Activated CD4-positive, alpha-beta T cell treated with anti-CD3 and anti-CD28 coated beads, Interleukin-2, Interleukin-4, amounts not matched to agents 100 ng/mL and 50 ng/mL, durations not matched to agents 16 hours and 8 hours (primary cell): ENCODE results near the gene UBE2E3.

Experiments used
- DNase-seq: peaks from one replicate; pipeline ENCODE4 v3.0.0-alpha.2; 2020; ENCODE audit warnings: low spot score

The UBE2E3 gene

DNA sequence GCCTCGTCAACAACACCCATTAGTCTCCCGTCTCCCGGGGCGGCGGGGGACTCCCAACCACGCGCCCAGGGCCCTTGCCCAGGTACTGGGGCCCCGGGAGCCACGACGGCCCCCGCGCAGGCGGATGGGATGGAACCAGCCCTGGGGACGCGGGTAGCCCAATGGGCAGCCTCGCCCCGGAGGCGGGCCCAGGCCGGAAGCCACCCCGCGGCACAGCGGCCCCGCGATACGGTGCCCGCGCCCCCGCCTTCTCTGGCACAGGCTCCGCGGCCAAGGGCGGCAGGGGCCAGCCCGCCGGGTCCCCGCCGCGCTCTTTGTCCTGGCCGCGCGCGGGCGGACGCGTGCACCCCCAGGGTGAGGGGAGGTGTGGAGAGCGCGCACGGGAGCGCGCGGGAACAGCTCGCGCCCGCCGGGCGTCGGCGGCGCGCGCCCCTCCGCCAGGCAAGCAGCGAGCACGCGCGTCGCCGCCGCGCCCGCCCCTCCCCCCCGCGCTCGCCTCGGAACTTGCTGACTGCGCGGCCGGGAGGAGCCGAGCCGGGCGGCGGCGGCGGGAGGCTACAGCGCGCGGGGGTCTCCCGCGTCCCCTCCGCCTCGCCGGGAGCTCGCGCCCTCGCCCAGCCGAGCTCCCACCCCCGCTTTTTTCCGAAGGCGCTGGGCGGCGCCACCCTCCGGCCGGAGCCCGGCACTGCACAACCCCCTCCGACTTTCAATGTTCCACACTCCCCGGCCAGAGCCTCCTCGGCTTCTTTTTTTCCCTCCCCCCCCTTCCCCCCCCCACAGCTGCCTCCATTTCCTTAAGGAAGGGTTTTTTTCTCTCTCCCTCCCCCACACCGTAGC lies at the start of gene UBE2E3:
UBE2E3 (plus strand) TSS at position 500 of the 837 bp plus-strand sequence. CDS start 1,438 bp downstream, outside the sequence.
- peak; percentile 76 for DNase-seq

DNA sequence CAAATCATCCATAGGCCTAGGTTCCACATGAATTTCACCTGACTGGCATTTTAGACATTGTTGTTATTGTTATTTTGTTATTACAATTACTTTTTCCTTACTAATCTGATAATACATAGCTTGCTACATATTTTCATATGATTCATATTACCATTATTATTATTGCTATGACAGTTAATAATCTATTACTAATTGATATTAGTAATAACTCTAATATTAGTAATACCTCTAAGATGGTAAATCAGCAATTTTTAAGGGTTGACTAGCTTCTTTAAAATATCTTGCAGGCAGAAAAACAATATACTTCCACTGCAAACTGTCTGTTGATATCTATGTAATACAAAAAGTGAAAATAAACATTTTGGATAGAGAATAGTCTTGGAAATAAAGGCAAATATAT lies 48.6 kb upstream of the UBE2E3 start:
- no peak for DNase-seq

DNA sequence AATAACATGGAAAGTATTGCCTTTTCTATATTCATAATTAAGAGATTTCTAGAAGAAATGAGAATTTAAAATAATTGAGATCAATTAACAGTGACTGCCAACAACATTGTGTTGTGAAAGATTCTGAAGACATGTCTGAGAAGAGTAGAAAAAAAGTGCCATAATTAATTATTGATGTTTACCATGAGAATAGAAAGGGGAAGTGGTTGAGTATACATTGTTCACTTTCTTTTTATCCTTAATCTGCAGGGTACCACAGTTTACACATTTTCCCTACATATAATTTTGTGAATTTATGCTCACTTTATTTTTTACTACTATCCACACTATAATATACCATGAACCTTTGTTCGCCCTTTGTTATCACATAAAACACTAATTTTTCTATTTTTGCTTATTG lies 47.1 kb upstream of the UBE2E3 start:
- no peak for DNase-seq

DNA sequence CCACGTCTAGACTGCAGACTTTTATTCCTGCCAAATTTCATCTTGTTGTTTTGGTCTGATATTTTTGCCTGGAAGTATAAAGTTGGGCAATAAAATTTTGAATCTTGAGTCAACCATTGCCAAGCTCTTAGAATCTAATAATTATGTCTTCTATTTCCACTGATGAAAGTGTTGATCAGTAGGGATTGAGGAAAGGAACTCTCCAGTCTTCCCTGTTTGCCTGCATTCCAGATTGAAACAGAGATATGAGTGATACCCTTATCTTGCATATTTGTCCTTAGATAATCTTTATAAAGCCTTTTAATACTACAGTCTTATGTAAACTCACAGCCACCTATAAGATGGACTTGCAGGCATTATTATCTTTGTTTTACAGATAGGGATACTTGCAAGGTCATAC lies 45.5 kb upstream of the UBE2E3 start:
- no peak for DNase-seq

DNA sequence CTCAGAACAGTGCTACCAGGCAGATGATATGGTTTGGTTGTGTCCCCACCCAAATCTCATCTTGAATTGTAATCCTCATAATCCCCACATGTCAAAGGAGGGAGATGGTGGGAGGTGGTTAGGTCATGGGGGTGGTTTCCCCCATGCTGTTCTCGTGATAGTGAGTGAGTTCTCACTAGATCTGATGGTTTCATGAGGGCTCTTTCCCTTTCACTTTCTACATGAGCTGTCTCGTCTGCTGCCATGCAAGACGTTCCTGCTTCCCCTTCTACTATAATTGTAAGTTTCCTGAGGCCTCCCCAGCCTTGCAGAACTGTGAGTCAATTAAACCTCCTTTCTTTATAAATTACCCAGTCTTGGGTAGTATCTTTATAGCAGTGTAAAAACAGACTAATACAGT lies 42.9 kb upstream of the UBE2E3 start:
- peak; percentile 28 for DNase-seq

DNA sequence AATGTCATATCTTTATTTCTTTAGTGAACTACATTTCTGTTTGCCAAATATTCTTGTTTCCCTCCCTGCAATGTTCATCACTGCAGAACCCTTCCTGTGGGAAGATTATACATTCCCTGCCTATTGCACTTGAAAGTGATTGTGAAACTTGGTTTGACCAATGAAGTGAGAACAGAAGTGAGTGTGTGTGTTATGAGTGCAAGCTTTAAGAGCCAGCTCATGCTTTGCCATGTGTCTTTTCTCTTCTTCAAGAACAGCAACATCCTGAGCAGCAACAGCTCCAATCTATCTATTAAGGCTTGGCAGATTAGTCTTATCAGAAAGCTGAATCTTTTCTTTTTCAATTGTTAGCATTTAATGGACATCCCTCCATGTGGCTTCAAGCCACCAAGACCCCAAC lies 42.0 kb upstream of the UBE2E3 start:
- peak; percentile 1 for DNase-seq

DNA sequence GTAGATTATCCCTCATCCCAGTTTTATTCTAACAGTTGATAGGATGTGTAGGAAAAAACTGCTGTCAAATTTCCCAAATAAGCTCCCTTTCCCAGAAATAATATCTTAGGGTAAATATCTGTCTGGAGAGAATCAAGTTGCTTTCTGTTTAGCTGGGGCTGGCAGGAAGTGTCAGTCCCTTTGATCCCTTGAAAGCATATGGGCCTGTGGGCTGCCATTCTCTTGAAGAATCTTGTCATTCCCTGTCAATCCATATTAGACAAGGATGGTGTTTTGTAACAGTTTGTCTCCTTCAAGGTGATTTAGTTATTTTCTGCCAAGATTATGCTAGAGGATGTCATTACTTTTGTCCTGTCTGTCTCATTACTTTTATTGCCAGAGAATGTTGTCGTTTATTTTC lies 37.1 kb upstream of the UBE2E3 start:
- no peak for DNase-seq

DNA sequence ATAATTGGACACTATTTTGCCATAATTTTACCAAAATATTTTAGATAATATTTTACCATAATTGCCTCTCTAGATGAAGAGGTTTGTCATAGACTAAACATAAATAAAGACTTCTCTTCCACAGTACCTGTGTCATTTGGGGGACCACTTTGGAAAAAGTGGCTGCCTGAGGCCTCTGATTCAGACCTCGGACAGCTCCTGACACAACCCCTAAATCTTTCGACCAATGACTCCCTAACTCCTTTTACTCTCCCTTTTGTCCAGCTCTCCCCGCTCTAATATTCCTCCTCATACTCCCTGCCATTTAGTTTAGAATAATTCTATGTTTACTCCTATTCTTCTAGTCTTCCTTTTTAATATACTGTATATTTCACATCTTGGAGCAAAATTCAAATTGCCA lies 36.0 kb upstream of the UBE2E3 start:
- DNase-seq = no peak

DNA sequence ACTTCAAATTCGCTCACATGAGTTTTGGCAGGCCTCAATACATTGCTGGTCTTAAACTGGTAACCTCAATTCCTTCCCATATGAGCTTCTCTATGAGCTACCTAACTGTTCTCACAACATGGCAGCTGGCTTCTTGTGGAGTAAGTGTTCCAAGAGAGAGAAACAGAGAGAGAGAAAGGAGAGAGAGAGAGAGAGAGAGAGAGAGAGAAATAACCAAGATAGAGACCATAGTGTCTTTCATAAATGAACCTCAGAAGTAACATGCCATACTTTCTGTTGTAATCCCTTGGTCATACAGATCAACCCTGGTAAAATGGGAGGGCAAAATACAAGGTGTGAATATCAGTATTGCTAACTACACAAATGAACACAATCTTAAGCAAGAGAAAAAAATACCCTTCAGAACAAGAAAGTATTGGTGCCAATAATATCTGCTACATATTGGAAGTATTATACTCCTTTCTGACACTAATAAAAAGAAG lies 33.2 kb upstream of the UBE2E3 start:
- no peak for DNase-seq

DNA sequence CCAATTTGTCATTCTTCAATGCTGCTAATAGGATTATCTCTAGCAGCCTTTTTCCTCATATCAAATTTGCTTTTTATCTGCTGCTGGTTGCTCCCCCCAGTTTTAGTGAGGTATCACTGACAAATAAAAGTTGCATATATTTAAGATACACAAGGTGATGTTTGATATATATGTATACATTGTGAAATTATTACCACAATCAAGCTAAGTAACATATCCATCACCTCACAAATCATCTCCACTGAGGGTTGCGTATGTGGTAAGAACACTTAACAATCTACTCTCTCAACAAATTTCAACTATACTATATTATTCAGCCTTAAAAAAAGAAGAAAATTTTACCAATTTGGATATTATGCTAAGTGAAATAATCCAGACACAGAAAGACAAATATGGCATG lies 30.5 kb upstream of the UBE2E3 start:
- DNase-seq = no peak

DNA sequence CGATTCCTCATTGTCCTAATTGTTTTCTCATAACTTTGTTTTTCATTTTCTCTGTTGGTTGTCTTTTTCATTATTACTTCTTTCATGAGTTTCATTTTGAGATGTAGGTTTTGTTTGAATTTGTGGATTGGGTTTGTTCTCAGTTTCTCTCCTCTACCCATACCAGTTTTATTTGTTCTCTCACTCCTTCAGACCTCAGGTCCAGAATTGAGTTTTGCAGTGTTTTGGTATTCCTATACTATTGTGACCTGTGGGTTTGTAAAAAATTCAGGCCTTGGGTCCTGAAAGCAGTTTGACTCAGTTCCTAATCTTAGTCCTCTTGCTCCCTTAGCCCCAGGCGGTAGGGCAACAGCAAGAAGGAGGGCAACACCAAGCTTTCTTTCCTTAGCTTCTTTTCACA lies 28.3 kb upstream of the UBE2E3 start:
- DNase-seq = peak; percentile 47

DNA sequence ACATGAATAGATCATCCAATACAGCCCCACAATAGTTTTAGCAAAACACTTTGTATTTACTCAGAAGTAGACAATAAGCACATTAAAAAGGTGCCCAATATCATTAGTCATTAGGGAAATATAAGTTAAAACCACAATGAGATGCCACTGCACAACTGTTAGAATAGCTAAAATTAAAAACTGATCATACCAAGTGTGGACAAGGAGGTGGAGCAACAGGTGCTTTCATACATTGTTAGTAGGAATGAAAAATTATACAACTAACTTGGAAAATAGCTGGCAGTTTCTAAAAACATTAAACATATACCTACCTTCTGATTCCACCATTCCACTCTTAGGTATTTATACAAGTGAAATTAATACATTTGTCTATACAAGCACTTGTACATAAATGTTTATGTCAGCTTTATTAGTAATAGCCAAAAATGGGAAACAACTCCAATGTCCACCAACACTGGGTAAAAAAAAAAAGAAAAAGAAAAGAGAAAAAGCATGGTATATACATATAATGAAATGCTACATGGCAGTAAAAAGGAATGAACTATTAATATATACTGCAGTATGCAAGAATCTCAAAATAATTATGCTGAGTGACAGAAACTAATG lies 27.6 kb upstream of the UBE2E3 start:
- DNase-seq = no peak

DNA sequence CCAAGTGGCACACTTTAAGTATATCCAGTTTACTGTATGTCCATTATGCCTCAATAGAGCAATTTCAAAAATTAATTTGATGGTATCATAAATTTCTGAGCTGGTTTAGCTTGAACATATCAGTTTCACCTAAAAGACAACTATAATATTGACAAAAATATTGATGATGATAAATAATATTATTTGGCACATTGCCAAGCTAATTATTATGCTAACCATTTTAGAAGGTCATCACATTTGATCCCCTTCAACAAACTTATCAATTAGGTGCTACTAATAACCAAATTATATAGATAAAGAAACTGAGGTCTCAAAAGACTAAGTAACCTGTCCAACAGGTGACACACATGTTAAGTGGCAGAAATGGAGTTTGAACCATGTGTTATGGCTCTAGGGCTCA lies 26.9 kb upstream of the UBE2E3 start:
- DNase-seq = no peak

DNA sequence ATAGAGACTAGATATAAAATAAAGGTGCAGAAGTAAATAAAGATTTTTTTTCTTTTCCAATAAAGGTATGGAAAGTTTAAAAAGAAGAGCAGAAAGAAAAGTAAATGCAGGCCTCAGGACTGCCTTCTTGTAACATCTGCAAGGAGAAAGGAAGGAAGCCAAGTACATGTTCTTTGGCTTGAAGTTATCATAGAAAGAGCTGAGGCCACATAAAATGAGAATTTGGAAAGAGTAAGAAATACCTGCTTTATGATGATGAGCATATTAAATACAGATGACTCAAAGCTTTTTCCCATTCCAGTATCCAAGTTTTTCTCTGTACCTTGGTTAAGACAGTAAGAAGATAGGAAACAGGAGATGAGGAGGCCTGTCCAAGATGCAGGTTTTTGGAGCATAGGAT lies 25.3 kb upstream of the UBE2E3 start:
- DNase-seq = no peak

DNA sequence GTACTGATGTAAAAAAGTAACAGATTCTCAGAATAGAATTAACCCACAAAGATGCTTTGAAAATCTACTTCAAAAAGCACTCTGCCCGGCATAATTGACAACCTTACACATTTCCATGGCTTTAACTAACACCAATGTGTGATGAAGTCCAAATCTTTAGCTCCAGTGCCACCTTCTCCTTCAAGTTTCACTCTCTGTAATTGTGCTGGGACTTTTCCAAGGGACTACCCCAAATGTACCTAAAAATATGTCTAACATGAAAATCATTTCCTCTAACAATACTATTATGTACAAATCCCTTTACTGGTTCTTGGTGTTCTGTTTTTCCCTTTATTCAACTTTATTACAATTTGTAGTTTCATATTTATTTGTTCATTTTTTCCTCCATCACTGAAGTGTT lies 20.6 kb upstream of the UBE2E3 start:
- DNase-seq = no peak

DNA sequence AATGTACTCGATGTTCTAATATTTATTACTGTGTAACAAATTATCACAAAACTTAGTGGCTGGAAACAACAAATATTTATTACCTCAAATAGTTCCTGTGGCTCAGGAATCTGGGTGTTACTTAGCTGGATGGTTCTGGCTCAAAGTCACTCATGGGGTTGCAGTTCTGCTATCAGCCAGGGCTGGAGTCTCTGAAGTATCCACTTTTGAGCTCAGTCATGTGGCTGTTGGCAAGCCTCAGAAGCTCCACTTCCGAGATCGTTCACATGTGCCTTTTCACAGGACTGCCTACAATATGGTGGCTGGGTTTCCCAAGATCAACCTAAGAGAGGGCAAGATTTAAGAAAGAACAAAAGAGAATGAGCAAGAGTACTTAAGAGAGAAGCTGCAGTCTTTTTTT lies 19.4 kb upstream of the UBE2E3 start:
- DNase-seq = no peak

DNA sequence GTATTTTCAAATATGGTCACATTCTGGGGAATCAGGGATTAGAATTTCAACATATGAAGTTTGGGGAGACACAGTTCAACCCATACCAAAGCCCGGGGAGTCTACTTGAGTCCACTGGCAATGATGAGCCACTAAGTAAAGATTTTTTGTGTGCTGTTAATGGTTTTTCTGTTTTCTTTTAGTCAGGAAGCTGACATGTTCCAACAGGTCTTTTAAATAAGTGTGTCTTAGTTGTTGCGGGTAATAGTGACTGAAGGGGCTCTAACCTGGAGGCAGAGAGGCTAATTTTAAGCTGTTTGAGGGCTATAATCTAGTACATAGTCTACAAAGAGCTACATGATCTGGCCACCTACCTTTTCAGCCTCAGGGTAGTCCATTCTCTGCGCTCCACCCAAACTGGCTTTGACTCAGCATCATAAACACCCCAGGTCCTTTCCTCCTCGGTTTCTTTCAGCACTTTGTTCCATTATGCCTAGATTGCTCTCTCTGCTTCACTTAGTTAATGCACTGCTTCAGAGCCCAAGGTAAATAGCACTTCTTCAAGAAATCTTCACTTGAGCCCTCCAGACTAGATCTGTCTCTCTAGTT lies 17.6 kb upstream of the UBE2E3 start:
- no peak for DNase-seq

DNA sequence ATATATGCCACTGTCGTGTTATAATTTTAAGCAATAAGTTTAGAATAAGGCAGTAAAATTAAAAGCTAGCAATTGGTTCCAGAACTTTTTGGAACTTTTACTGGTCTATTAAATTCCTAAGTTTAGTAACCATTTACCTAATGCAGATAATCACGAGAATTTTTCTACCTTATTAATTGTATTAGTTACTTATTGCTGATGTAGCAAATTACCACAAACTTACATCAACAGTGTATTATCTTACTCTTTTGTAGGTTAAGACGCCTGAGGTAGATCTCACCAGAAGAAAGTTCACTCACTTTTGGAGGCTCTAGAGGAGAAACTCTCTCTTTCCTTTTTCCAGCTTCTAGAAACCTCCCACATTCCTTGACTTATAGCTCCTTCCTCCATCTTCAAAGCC lies 14.0 kb upstream of the UBE2E3 start:
- no peak for DNase-seq

DNA sequence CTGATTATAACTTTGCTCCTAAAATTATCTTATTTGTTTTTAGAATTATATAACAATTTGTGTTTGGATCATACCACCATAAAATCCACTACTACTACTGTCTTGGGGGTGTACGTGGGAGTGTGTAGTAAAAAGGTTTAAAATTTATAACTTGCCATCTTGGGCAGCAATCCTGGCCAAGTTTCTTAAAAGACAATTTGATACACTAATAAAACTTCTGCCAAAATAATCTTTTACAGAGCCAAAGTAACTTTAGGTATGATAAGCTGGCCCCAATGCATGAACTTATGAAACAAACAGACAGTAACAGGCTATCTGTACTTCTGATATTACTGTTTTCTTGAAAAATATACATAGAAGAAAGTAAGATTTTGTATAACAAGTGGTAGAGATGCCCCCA lies 11.3 kb upstream of the UBE2E3 start:
- DNase-seq = no peak

DNA sequence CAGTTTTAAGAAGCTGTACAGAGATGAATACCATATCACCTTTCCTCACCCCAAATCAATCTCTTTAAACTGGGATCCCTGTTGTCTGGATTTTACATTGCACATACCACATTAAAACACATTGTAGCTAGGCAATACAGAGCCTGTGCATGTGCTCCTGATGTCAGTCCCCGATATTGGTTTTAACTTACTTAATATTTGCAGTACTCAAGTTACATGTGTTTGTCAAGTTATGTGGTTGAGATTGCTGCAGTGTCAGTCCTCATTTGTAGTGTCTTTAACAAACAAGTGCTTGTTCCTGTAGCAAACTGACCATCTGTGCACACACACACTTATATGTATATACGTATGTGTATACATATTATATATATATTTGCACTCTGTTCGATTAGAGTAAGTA lies 10.4 kb upstream of the UBE2E3 start:
- no peak for DNase-seq

DNA sequence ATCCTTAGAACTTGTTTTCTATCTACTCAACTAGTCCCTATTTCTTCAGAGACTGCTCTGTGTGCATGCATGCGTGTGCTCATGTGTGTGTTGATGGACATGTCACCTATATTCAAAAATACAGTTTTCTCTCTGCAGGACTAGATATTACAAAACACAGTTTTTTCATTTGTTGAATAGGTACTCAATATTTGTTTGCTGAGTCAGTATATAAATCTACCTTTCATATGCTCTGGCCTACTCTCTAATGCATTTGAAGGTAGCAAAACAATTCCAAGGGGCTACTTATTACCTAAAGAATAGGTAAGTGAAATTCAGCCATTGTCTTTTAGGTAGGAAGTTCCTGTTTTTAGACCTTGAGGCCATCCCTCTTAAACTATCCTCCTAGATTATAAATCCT lies 8.6 kb upstream of the UBE2E3 start:
- DNase-seq = no peak

DNA sequence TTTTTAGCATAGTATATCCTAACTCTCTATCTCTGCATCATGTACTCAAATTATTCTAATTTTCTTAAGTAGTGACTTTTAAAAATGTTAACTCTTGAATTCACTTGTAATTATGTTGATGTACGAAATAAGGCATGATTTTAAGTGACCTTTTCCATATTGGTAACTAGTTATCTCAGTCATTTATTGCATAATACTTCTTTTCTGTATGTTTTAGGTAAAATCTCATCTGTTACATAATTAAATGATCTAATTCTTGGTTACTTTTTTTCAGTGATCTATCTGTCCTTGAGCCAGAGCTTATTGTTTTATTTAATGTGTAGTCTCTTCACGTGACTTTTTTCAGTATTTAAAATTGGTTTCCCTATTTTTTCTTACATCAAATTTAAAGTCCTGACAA lies 4.8 kb upstream of the UBE2E3 start:
- DNase-seq = no peak
